ENCODE data around the gene FLT4.

Gene FLT4

GRCh38 chr5:180636016-180636402 lies 13.4 kb downstream of the FLT4 start:
- TF ChIP-seq NFIC (IDR thresholded peaks at IDR 0.05) (no peak), REST (IDR thresholded peaks at IDR 0.05; ENCODE audit: low read depth) (no peak)
- TF ChIP-seq, protein P1, sequence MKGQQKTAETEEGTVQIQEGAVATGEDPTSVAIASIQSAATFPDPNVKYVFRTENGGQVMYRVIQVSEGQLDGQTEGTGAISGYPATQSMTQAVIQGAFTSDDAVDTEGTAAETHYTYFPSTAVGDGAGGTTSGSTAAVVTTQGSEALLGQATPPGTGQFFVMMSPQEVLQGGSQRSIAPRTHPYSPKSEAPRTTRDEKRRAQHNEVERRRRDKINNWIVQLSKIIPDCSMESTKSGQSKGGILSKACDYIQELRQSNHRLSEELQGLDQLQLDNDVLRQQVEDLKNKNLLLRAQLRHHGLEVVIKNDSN (IDR thresholded peaks at IDR 0.05): no peak
- TF ChIP-seq, protein P2, sequence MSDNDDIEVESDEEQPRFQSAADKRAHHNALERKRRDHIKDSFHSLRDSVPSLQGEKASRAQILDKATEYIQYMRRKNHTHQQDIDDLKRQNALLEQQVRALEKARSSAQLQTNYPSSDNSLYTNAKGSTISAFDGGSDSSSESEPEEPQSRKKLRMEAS (IDR thresholded peaks at IDR 0.05): no peak

- TF ChIP-seq, protein P2 (IDR thresholded peaks at IDR 0.05): no peak
- TF ChIP-seq FOXM1 (IDR thresholded peaks at IDR 0.05; ENCODE audit: borderline replicate concordance, low read depth): no peak
- TF ChIP-seq, protein P1 (IDR thresholded peaks at IDR 0.05): no peak
- TF ChIP-seq ZBTB7A (IDR thresholded peaks at IDR 0.05; ENCODE audit: low read depth): no peak
- no peak for TF ChIP-seq CEBPB (IDR thresholded peaks at IDR 0.05)
- no peak for TF ChIP-seq EP300 (IDR thresholded peaks at IDR 0.05; ENCODE audit: borderline replicate concordance)
- TF ChIP-seq TEAD4 (IDR thresholded peaks at IDR 0.05): no peak
- no peak for TF ChIP-seq NFIC (IDR thresholded peaks at IDR 0.05)
- no peak for TF ChIP-seq REST (IDR thresholded peaks at IDR 0.05; ENCODE audit: low read depth)
- no peak for TF ChIP-seq RAD21 (IDR thresholded peaks at IDR 0.05; ENCODE audit: low read depth)
- TF ChIP-seq TCF12 (IDR thresholded peaks at IDR 0.05; ENCODE audit: low read depth): no peak
- TF ChIP-seq EGR1 (IDR thresholded peaks at IDR 0.05): no peak
- no peak for TF ChIP-seq YY1 (IDR thresholded peaks at IDR 0.05; ENCODE audit: low read depth)
- no peak for TF ChIP-seq TAF1 (IDR thresholded peaks at IDR 0.05; ENCODE audit: low read depth)
- TF ChIP-seq CREB1 (IDR thresholded peaks at IDR 0.05; ENCODE audit: low read depth): no peak
Observed at GRCh38 chr5:180633283-180634177, 15.9 kb downstream of the FLT4 start.

GRCh38 chr5:180632768-180633167 lies 16.6 kb downstream of the FLT4 start:
- no peak for TF ChIP-seq EGR1 (IDR thresholded peaks at IDR 0.05)
- no peak for TF ChIP-seq TCF12 (IDR thresholded peaks at IDR 0.05; ENCODE audit: low read depth)
- TF ChIP-seq CREB1 (IDR thresholded peaks at IDR 0.05; ENCODE audit: low read depth): no peak
- TF ChIP-seq ZBTB7A (IDR thresholded peaks at IDR 0.05; ENCODE audit: low read depth): no peak
- TF ChIP-seq, protein P1 (IDR thresholded peaks at IDR 0.05): no peak
- no peak for TF ChIP-seq NFIC (IDR thresholded peaks at IDR 0.05)
- no peak for TF ChIP-seq FOXM1 (IDR thresholded peaks at IDR 0.05; ENCODE audit: borderline replicate concordance, low read depth)
- no peak for TF ChIP-seq RAD21 (IDR thresholded peaks at IDR 0.05; ENCODE audit: low read depth)

GRCh38 chr5:180631549-180632383 lies 17.6 kb downstream of the FLT4 start:
- TF ChIP-seq NFIC (IDR thresholded peaks at IDR 0.05) (no peak), ZBTB7A (IDR thresholded peaks at IDR 0.05; ENCODE audit: low read depth) (no peak), CEBPB (IDR thresholded peaks at IDR 0.05) (no peak), REST (IDR thresholded peaks at IDR 0.05; ENCODE audit: low read depth) (no peak), EP300 (IDR thresholded peaks at IDR 0.05; ENCODE audit: borderline replicate concordance) (no peak)

Data from Ishikawa (cell line).